Stimulated activated naive CD4-positive, alpha-beta T cell (primary cell): ENCODE results near the gene PDE2A.

Experiments used
- DNase-seq, 6 experiments: peaks; one replicate each; lab custom pipeline; 2025; lab: John Stamatoyannopoulos, UW

PDE2A gene

DNA sequence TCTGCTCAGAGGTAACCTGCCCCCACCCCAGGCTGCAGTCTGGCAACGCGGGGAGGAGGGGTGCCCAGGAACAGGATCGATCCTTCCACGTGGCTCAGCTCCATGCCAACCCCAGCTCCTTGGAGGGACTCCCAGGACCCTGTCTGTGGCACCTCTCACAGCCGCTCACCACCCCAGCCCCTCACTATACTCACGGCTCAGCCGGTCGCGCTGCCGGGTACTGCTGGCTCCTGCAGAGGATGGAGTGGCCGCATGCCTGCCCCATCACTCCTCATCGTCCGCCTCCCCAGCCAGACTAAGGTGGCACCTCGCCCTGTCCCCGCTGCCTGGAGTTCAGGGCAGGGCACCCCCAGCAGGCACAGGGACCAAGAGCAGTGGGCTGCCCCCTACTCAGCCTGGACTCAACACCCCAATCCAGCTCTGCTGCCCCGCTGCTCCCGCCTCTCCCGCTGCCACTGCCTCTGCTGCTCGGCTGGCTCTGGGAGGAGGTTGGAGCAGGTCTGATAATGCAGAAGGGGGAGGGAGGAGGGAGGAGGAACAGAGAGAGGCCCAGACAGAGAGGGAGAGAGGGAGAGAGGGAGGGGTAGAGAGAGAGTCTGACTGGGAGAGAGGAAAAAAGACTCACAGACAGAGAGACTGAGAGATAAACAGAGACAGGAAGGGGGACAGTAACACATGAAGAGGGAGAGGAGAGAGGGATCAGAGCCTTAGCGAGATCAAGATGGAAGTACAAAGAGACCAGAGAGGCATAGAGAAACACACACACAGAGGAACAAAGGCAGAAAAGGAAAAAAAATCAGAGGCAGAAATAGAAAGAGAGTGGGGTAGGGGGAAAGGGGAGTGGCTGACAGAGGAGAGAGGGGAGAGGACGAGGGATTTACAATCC, at the start of gene PDE2A:
Gene PDE2A, minus strand, starts transcription at position 480 of the 886 bp plus-strand sequence. Its CDS starts 215 bp downstream, at position 265.
- no peak for DNase-seq

DNA sequence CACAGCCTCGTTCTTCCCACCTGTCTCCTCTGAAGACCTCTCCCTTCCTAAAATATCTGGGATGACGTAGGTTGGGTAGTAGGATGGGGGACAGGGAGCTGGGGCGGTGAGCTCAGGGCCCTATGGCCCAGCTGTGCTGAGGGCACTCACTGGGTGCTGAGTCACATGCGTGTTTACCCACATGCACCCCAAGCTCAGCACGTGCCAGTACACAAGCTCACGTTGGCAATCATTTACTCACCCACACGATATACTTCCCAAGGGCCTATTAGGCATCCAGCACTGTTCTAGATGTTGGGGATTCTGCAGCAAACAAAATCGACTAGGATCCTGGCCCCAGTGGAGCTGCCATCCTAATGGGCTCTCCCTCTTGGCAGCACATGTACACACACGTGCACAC, 49.3 kb upstream of the PDE2A start:
- no peak for DNase-seq

DNA sequence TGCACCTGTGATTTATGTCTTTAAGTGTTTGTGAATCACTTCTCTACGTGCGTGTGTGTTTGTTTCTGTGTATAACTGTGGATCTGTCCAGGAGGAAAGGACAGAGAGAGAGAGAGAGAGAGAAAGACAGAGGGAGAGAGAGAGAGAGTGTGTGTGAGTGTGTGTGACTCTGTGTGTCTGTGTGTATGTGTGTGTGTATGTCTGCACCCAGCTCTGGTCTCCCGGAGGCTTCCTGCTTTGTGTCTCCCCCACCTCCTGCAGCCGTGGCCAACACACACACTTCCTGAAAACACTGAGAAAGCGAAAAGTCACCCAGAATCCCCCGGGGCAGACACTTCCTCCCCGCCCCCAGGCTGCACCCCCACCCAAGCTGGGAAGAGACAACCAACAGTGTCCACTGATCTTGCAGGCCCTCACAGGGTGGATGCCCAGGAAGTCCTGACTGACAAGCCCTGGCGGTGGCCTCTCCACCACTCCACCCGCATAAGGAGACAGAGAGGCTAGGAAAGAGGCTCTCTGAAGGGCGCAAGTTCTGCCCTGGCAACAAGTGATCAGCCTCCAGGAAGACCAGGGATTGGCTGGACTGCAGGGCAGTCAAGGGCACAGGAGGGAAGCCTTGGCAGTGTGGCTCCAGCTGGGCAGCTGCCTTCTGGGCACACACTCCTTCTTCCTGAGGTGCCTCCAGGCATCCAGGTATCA, 48.0 kb upstream of the PDE2A start:
- DNase-seq, result peak; percentile 79 to 95 (median 90)

DNA sequence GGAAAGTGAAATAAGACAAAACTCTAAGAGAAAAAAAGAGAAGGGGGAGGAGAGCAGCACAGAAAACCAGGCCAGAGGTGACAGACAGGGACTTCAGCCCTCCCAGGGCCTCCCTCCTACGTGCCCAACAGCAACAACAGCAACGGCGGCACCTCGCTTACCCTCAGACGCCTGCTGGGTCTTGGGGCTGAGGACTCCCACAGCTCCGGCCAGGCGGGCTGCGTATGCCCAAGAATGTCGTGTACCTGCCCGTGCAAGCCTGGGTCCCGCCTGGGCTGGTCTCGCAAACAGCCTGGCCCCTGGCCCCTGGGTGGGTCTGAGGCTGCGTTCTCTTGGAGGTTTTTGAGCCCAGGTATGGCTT, 47.4 kb upstream of the PDE2A start:
- DNase-seq, result peak in 4 of 6 experiments; percentile 21 to 55 (median 50)

DNA sequence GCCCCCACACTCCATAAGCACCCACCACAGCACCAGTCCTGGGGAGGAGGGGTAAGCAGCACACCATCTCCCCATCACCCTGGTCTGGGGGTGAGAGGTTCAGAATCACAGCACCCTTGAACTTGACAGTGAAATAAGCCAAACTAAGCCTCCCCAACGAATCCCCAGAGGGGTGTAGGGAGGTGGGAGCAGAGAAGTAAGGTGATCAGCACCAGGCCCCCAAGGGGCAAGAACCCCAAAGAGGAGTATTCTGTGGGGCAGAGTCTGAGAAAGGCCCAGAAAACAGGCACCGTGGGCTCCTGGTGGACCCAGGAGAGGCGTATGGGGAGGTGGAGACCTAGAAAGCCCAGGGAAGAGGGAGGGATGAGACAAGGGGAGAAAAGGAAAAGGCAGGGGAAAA, 47.1 kb upstream of the PDE2A start:
- DNase-seq, result no peak

DNA sequence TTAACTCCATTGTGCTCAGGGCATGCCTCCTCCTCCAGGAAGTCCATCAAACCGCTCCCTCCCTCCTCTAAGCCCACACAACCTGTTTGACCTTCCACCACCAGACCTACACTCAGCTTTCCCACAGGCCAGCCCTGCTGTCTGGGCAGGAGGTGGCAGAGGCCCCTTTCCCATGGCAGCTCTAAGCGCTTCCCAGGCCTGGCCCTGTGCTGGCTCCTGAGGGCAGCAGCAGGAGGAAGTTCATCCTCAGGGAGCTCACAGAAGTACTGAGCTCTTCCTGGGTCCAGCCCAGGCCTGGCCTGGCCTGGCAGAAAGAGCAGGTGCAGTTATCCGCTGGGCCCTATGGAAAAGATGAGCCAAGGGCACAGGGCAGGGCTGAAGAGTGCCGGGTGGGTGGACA, 46.6 kb upstream of the PDE2A start:
- no peak for DNase-seq

DNA sequence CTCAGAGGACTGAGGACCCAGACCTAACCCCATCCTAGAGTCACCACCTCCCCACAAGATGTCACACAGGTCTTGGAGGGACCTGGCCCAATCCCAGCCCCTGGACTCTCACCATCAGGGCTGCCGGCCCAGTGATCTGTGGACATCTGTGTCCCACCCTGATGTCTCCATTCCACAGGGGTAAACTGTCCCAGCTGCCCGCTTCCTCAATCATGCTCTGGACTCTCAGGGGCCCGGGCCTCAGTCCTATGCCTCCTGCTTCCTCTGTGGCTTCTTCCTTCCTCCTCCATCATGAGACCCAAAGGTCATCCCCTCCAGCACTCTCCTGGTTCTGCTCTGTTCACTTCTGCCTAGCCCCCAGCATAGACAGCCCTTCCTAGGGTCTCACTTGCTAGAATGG, 45.8 kb upstream of the PDE2A start:
- no peak for DNase-seq

DNA sequence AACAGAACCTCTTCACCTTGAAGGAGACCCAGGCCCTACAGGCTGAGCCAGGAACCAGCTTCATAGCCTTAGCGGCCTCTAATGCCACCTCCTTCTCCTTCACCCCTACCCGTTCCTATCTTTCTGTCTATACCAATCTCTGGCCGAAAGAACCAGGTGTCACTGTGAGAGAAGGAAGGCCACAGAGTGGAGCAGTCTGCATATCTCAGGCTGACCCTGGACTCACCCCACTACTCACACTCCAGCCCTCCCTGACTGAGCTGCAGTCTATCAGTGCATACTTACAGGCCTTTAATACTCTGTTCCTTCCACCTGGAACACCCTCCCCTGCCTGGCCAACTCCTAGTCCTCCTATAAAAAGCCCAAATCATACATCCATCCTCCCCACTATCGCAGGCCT, 45.3 kb upstream of the PDE2A start:
- DNase-seq, result no peak

DNA sequence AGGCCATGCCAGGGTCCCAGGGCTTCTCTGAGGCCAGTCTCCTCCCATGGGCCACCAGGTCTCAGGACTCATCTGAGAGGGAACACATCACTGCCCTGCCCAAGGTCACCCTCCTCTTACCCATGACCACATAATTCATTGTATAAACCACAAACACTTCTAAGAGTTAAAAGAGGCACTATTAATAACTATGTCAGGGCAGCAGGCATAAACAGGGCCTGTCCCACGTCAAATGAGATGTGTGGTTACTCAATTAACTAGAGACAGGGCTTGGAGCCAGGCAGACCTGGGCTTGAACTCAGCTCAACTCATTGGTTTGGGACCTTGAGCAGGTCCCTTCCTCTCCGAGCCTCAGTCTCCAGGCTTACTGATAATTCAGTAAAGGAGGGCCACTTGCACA, 44.9 kb upstream of the PDE2A start:
- DNase-seq, result no peak

DNA sequence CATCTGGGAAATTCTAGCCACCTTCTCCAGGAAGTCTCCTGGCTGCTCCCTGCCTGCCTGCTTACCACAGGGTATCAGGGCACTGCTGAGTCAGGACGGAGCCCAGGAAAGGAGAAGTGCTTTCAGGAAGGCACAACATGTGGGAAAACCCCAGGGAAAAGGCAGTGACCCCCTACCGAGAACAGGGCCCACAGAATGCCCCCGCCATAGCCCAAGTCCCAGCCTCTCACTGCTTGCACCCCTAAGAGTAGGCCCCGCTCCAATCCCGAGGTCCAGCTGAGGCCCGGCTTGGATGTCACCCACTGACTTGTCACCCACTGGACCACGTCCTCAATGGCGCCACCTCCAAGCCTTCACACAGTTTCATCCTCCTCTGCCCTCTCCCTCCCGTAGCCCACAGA, 43.9 kb upstream of the PDE2A start:
- DNase-seq, result no peak

DNA sequence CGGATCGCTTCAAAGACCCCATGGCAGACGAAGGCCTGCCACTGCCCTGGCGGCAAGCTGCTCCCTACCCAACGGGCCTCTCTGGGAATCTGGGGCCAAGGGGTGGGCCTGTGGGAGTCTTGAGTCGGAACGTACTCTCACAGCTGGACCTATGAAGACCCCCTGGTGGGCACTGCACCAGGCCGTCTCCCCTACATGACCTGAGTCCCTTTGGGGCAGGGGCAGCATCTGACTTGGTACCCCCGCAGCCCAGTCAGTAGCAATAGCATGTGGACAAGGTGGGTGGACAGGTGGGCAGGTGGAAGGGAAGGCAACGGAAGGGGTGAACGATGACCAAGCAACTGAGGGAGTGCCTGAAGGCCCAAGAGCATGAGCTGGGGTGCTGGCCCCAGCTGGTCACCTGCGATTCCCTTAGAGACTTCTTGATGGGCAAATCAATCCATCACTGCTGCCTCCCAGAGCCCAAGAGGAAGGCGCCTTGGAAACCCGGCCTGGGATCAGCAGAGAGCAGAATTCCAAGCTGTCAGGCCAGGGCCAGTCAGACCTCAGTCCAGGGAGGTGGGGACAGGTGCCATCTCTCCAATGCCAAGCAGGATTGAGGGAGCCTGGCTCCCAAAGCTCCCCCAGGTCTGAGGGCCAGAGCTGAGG, 42.7 kb upstream of the PDE2A start:
- no peak for DNase-seq

DNA sequence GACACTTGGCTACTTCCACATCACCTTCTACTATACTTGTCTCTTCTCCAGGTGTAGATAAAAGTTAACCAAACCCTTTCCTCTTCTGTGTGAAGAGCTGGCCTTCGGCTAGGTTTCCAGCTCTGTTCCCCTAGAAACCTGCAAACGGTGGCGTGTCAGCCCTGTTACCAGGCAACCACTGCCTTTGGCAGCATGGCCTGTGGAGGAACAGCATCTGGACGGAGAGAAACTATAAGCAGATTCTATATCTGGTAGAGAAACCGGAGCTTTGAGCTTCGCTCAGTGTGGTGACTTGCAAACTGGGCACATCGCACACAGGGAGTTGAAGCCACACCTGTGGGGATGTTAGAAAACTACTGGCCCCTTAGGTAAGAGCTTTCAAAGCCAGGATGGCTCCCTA, 42.1 kb upstream of the PDE2A start:
- DNase-seq, result no peak

DNA sequence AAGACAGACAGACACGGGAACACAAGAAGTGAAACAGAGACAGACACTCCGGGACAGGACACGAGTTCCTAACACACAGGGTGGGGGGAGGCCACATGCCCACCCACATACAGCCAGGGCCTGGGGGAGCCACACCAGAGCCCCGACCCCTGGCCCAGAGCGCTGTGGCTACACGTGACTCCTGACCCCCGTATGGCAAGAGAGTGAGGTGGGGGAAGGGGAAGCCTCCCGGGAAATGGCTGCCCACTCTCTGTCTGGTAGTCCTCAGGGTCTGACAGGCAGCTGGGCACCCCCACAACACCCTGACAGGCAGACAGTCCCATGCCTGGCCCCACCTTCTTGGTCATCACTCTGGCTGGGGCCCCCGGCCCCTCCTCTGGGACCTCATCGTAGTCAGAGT, 38.6 kb upstream of the PDE2A start:
- DNase-seq, result no peak

DNA sequence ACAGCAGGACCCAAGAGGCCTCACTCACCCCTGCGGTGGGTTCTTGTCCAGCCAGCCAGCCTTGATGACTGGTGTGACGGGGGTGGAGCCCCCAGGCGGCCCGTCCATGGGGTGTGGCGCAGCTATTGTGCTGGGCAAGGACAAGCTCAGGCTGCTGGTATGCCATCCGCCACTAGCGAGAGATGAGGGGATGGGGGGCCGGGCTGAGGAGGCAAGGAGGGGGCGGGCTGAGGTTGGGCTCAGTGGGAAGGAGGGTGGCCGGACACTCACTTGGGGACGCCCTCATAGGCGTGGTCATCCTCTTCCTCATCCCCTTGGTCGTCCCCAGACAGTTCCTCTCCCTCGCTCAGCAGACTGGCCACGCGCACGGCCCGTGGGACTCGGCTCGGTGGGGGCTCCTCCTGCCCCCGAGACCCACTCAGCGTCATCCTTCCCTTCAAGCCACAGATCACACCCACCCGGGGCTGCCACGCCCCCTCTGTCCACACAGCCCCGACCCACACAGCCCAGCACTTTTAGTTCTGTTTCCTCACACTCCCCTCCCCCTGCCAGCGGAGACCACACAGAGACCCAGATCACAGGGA, 38.0 kb upstream of the PDE2A start:
- DNase-seq, result no peak

DNA sequence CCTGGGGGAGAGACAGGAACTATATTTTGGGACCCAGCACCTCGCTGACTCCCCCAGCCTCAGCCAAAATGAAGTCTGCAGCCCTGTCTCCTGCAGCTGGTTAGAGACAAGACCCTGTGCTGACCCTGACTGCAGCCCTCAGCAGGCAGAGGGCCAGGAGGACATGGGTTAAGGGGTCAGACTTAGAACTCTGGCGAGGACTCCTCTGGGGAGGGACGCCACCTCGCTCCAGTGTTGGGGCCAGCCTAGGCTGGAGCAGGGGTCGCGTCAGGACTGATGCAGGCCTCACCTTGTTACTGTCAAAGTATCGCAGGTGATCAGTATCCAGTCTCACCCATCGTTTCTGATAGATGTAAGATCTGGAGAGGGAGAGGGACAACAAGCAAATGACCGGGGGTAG, 36.9 kb upstream of the PDE2A start:
- DNase-seq, result no peak

DNA sequence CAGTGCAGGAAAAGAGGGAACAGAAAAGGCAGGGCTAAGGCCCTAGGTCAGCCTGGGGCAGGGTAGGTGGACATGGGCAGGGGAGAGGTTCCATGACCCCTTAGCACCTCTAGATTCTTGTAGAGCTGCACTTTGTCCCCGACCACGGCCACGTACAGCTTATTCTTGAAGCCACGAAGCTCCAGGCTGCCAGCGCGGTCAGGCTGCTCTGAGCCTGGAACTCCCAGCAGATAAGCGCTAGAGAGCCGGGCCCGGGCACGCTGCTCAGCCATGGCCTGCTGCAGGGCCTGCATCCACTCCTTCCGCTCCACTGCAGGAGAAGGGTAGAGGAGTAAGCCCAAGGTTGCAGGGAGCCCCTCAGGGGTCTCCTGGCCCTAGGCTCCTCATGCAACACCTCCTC, 36.1 kb upstream of the PDE2A start:
- DNase-seq, result no peak

DNA sequence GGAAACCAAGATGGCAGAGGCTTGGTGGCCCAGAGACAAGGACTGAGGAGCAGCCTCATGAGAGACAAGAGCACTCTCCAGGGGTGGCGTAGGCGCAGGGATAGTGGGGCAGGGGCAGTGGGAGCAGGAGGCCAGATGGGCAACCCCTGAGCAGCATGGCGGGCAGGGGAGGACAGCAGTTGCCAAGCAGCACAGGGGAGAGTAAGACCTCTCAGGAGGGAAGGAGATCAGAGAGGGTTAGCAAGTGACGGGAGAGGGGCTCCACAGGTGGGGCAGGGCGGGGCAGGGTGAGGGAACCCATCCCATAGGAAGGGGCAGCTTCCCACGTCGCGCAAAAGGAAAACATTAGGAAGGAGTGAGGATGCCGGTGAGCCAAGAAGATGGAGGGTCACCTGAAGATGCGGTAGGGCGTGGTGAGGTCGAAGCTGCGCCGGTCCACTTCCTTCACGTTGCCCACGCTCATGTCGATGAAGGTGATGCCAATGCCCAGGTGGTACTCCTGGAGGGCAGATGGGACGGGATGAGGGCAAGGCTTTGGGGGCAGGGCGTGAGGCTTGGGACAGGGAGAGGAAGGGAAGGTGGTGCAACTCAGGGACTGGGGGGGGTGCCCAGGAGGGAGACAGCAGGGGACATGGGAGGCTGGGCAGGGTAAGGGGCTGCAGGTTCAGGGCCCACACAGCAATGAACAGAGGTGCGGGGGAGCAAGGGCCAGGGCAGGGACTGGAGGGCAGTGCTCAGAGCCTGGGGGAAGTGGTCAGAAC, 35.4 kb upstream of the PDE2A start:
- no peak for DNase-seq

DNA sequence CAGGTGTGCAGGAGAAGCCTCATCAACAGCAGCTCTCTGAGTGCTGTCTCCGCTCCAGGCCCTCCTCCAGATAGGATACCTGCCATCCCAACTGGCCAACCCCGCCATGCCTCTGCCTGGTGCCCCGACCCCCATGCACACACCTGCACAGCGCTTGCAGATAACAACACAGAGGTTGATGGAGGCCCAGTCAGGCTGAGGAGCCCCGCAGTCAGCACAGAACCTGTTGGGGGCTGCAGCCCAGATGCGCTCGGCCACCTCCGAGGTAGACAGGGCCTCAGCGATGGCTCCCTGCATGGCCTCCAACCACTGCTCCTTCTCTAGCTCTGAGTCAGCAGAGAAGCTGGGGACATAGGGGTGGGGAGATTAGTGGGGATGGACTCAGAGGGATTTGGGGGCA, 32.8 kb upstream of the PDE2A start:
- DNase-seq, result no peak

DNA sequence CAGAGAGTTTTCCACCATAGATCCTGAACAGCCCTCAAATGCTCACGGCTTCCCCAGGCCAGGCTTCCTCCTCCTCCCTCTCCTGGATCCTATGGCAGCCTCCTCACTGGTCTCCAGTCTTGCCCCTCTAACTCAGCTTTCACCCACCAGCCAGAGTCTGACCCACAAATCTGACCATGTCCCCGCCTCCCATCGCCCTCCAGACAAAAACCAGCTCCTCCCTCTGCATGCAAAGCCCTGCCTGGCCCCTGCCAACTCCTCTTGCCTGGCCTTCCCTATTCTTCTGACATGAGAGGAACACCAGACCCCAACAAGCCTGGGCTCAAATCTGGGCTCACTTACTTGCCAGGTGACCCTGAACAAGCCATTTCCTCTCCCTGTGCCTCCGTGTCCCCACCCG, 32.4 kb upstream of the PDE2A start:
- DNase-seq, result no peak

DNA sequence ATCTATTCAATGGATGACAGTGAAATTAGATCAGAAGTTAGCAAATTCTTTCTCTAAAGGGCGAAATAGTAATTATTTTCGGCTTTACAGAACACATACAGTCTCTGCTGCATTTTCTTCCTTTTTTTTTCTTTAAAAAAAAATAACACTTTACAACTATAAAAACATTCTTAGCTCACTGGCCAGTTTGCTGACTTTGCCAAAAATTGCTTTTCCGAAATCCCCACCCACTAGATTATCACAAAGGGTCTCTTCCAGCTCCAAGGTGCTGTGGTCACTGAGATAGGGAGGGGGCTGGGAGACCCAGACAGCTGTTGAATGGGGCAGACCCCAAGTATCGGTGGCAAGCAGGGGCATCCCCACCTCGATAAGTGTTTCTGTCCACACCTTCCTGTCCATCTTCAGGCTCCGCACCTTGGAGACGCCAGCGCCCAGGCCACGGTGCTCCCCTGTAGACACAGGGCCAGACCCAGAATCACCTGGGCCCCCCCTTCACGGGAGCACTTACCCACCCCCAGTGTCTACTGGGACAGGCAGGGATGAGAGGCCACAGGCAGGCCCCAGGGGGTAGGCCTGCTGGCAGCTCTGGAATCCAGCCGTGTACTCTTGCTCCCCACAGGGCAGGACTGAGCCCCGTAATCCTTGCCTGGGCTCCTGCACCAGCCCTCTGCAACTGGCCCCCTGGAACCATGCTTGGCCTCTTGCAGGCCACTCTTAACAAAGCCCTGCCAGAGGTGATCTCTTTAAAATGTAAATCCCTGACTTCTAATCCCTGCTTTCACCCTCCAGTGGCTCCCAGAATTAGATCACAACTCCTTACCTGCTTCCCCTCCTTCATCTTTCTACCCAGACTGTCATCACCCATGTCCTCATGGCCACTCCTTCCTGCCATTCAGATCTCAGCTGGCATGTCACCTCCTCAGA, 31.5 kb upstream of the PDE2A start:
- no peak for DNase-seq

DNA sequence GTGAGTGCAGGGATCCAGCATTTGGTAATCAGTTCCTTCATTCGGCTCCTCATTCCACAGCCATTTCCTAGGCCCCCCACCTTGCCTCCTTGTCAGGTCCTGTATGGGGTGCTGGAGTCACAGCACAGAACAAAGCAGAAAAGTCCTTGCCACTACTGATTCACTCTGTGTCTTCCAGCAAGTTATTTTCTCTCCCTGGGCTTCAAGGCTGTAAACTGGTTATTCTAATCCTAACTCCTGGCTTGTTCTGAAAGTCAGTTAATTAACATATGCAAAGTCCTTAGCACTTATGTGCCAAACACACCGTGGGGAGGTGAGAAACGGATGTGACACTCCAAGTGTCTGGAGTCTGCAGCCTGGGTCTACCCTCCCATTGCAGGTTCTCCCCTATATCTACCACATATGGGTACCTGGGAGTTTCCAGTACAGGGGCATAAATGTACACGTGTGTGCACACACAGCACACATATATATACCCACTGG, 30.6 kb upstream of the PDE2A start:
- DNase-seq, result no peak
